NCI-H187 (cell line): Measurements from ENCODE around the gene GRM7.

ENCODE experiments used
- DNase-seq, 2 experiments: peaks; one replicate each; lab custom pipeline; 2025; lab: John Stamatoyannopoulos, UW

The GRM7 gene

DNA sequence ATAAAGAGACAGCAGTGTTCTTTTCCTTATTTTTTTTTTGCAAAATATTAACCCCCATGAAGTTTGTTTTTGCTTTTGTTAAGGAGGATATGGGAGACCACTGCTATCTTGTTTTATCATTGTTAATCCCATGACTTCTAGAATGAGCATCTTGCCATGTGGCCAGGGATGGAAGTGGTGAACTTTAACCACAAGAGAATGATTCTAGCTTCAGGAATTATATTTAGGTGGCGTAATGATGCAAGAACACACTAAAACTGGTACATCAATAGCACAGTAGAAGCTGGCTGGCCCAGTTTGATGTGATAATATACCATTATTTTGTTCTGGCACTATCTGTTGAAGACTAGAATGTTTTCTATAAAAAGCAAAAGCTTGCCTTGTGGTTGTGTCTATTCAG is 720.9 kb downstream of the GRM7 start:
- no peak for DNase-seq

DNA sequence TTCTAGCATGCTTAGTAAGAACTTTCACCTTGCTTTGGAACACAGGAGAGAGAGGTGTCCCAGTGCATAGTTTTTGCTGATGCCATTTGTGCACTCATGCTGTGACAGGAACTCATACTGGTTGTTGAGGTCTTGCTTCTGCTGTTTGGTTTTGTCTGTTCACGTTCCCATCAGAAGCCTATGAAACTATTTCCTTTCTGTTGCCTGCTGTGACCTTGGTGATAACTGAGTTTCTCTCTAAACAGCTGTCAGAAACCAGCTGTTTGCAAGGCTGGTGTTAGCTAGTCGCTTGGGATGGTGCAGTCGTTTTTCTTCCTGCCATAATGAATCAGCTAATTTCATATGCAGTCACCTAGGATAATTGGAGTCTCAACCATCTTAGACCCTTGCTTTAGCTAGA is 724.1 kb downstream of the GRM7 start:
- DNase-seq: no peak

DNA sequence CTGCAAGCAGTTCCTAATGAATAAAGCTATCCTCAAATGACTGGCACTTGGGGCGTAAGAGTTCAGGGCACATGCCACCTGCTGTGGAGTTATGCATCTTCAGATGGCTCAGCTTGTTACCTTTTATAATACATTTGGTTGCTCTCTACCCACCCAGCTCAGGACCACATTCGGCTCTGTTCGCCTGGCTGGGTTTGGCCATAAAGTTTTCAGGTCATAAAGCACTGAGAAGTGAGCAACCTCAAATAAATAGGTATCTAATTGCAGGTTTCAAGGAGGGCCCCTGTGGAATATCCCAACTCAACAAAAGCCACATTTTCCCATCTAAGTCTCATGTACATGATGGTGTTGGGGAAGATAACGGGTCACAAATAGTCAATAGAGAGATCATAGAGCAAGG is 727.3 kb downstream of the GRM7 start:
- no peak for DNase-seq

- no peak for DNase-seq
Measured at GRCh38 chr3:7589526-7589925, 728.6 kb downstream of the GRM7 start.

DNA sequence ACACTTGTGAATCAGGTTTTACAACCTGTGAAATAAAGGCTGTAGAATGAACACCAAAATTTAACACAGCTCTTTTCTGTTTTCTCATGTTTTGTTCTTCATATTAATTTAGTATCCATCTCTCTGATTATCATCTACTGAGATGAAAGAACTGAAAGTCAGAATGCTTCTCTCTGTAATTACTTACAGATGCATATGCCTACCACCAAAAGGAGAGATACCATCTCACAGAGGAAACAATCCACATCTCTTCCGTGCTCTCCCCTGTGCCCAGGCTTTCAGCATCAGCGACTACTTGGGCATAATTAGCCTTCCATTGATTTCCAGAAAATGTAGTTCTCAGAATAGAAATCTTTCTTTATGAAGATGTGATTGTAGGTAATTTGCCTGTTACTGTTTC is 741.4 kb downstream of the GRM7 start:
- DNase-seq: no peak

GRCh38 chr3:7607083-7607482 is 746.2 kb downstream of the GRM7 start:
- DNase-seq: no peak

GRCh38 chr3:7607676-7608075 is 746.8 kb downstream of the GRM7 start:
- DNase-seq: no peak

- no peak for DNase-seq
Measured at GRCh38 chr3:7610634-7611033, 749.7 kb downstream of the GRM7 start.

GRCh38 chr3:7615043-7615442 is 754.1 kb downstream of the GRM7 start:
- no peak for DNase-seq

- no peak for DNase-seq
Measured at GRCh38 chr3:7618606-7619005, 757.7 kb downstream of the GRM7 start.

DNA sequence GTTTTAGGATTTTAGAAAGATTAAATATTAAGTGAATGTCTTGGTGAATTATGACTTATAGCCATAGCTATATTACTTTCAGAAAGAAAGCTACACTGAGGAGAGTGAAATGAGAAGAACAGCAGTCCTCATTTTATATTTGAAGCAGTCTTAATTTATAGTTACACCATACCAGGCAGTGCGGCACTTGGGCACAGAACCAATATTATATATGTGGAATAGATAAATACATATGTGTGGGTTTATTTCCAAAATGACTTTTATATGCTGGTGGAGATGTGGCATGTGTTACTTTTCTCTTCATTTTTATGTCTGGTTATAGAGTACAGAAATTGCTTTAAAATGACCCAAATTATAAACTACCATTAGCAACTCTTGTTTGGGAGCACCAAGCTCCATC is 759.5 kb downstream of the GRM7 start:
- no peak for DNase-seq

DNA sequence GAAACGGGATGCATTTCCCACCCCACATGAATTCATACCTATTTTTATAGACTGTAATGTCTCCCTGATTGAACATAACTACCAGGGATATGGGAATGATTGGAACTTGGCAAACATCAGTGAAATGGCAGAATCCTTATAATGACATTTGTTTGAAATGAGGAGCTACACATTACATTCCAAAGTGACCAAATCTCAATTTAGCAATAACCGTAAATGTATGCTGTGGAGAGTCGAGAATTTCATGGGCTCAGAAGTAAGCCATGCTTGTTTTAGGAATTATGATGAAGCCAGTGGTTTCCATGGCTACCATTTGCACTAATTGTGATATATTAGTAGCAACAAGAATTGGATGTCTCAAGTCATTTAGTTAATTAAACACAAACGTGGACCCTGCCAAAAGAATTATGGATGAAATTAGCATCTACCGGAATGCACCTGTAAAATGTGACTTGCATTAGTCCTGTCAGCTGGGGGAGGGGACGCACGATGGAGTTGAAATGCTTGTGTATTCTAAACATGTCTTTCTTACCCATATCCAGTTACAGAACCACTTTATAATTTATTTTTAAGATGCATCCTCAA is 760.2 kb downstream of the GRM7 start:
- no peak for DNase-seq

DNA sequence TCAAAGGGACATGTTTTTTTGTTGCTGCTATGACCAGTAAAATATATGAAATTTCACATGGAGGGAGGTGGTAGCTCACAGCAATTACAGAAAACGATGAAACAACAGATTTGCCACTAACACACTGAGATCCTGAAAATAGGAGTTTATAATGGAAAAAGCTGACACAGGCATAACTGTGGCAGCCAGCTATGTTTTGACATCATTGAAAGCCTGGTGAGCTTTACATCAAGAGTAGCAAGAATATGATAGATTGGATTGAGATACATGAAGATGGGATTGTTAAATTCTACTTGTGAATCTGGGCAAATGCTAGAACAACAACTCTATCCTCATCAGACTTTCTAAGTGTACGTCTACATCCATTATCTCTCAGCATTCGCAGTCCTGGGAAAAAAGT is 760.7 kb downstream of the GRM7 start:
- DNase-seq: no peak

- DNase-seq: no peak
Measured at GRCh38 chr3:7625021-7625420, 764.1 kb downstream of the GRM7 start.

- no peak for DNase-seq
Measured at GRCh38 chr3:7630351-7630911, 769.5 kb downstream of the GRM7 start.

DNA sequence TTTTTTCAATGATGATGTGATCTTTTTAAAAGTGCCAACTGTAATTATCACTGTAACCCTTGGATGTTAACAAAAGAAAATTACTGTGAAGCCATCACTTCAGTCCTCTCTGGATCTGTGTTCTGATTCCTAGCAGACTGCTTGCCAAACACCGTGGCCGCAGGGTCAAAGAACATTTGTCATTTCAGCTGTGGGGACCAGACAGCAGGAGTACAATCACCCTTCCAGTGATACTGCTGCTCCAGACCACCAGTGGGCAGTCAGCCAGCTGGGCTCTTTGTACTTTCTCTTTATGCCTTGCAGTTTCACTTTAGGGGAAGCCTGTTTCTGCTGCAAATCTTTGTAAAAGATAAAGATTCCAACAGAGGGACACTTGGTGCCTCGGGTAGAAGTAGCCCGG is 770.0 kb downstream of the GRM7 start:
- DNase-seq: no peak

DNA sequence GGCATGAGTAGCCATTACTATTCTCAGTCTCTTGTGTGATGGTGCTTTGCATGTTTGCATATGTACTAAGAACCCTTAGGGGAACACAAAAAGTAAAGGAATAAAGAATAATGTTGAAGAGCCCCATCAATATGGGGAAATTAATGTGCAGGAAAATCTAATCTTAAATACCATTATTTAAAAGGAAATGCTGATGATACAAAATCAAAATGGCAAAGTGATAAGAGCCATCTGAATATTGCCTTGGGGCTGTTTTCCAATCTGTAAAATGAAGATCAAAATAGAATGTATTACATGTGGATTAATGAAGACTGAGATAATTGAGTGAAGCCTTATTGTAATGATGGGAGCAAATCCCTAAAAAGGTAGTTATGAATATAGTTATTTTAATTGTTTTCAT is 771.4 kb downstream of the GRM7 start:
- no peak for DNase-seq

DNA sequence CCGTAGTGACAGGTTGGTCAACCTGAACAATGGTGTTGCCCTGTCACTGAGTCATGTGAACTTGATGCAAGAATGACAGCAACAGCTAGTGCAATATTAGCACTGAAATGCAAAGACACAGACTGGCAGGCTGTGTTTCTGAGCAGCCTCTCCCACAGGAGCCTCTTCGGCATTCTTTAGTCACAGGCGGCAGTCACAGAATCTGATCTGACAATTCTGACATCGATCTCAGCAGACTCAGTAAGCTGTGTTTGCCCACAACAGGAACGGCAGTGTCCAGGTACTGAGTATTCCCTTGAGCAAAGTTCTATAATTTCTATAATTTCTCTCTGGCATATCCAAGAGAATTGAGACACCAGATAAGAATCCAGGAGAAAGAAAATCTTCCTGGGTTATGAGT is 776.8 kb downstream of the GRM7 start:
- DNase-seq: no peak

GRCh38 chr3:7638103-7638502 is 777.2 kb downstream of the GRM7 start:
- DNase-seq: no peak

DNA sequence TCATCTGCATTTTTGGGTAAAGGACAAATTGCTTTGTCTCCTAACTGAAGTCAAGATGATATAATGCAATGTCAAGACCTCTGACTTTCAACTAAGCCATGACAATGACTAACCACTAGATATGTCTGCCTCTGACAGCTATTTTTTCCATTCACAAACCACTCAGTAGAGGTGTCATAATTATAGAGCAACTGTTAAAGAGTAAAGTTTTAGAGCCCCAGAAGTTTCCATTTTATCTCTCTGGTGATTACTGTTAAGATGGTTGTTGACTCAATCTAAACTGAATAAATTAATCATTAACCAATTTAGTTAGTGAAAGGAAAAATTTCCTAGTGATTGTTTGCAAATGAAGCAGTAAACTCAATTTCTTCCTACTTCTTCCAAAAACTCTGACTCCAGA is 779.9 kb downstream of the GRM7 start:
- no peak for DNase-seq

- DNase-seq: no peak
Measured at GRCh38 chr3:7646851-7647250, 785.9 kb downstream of the GRM7 start.

- no peak for DNase-seq
Measured at GRCh38 chr3:7650466-7650865, 789.6 kb downstream of the GRM7 start.

GRCh38 chr3:7651274-7651673 is 790.4 kb downstream of the GRM7 start:
- DNase-seq: no peak
